SK-N-SH (cell line): ENCODE measurements around the gene ACACB. TPM values are rescaled to one million over a fixed set of nuclear protein-coding genes. Genes with fewer than 3 reads are reported as not detected.

ENCODE experiments used
- CTCF ChIA-PET: fragments of 300-600, 350-600 bp; formaldehyde crosslinking; extraction: SDS; loops from one replicate; lab custom pipeline; 2021; lab: Yijun Ruan, JAX
- POLR2A ChIA-PET: fragments of 350-600 bp; sonication (Branson Sonifier 250); formaldehyde crosslinking; extraction: SDS; loops from one replicate; lab custom pipeline; 2020; ENCODE audit warnings: antibody characterized with exemption, inconsistent platforms; lab: Yijun Ruan, JAX
- DNase-seq: peaks from one replicate; pipeline ENCODE4 v3.0.0; 2012
- H2AFZ ChIP-seq: fragments of 200-600 bp; sonication (generic); 2 replicates; pipeline ENCODE4 v1.8.1; 2016; ENCODE audit warnings: antibody characterized with exemption, mild to moderate bottlenecking, low read depth
- H3F3A ChIP-seq: fragments of 200-600 bp; sonication (generic); replicated peaks from 2 replicates; pipeline ENCODE3; 2016; ENCODE audit warnings: antibody characterized with exemption, mild to moderate bottlenecking; ENCODE audit not compliant: insufficient read depth
- H3K27ac ChIP-seq, 2 experiments: fragments of 200-500 bp in 1 of 2; fragments of 200-600 bp in 1 of 2; sonication (Bioruptor generic) in 1 of 2; sonication (generic), shearing (Covaris generic) in 1 of 2; 2 replicates each; pipeline versions ENCODE4 v1.5.1 to v1.6.1; 2014 to 2016; ENCODE audit warnings: low read depth in 2 of 2, inconsistent platforms in 1 of 2, low read length in 1 of 2, mild to moderate bottlenecking in 1 of 2, mixed read lengths in 1 of 2
- H3K27me3 ChIP-seq: fragments of 200-600 bp; sonication (generic), shearing (Covaris generic); 2 replicates; pipeline ENCODE4 v1.6.1; 2016; ENCODE audit warnings: mixed run types; ENCODE audit not compliant: insufficient read depth
- H3K36me3 ChIP-seq, 2 experiments: fragments of 200-500 bp in 1 of 2; fragments of 200-600 bp in 1 of 2; sonication (Bioruptor generic) in 1 of 2; sonication (generic) in 1 of 2; replicated peaks in 1 of 2; 2 replicates each; pipeline versions ENCODE3 to v1.5.1; 2014 to 2016; ENCODE audit warnings: low read length in 1 of 2, mild to moderate bottlenecking in 1 of 2; ENCODE audit not compliant: insufficient read depth in 2 of 2, control insufficient read depth in 1 of 2
- H3K4me1 ChIP-seq, 2 experiments: fragments of 200-500 bp in 1 of 2; fragments of 200-600 bp in 1 of 2; sonication (Bioruptor generic) in 1 of 2; sonication (generic), shearing (Covaris generic) in 1 of 2; 2 replicates each; pipeline versions ENCODE4 v1.5.1 to v1.6.1; 2014 to 2016; ENCODE audit warnings: low read depth in 1 of 2, low read length in 1 of 2, mixed run types in 1 of 2; ENCODE audit not compliant: insufficient read depth in 2 of 2, control insufficient read depth in 1 of 2
- H3K4me2 ChIP-seq: fragments of 200-600 bp; sonication (generic), shearing (Covaris generic); 2 replicates; pipeline ENCODE4 v1.6.1; 2017; ENCODE audit warnings: mixed run types
- H3K4me3 ChIP-seq, 2 experiments: fragments of 200-500 bp in 1 of 2; fragments of 200-600 bp in 1 of 2; sonication (Bioruptor generic) in 1 of 2; sonication (generic), shearing (Covaris generic) in 1 of 2; 2 replicates each; pipeline versions ENCODE4 v1.5.1 to v1.8.1; 2014 to 2016; ENCODE audit warnings: low read depth in 2 of 2, inconsistent platforms in 1 of 2, low read length in 1 of 2, mild to moderate bottlenecking in 1 of 2, mixed read lengths in 1 of 2, moderate library complexity in 1 of 2
- H3K79me2 ChIP-seq: fragments of 200-600 bp; sonication (generic); 2 replicates; pipeline ENCODE4 v1.8.1; 2017; ENCODE audit warnings: mild to moderate bottlenecking; ENCODE audit not compliant: insufficient read depth
- H3K9ac ChIP-seq: fragments of 200-600 bp; sonication (generic); 2 replicates; pipeline ENCODE4 v1.6.1; 2017; ENCODE audit warnings: mixed run types
- H3K9me2 ChIP-seq: fragments of 200-600 bp; sonication (generic); 2 replicates; pipeline ENCODE4 v1.6.1; 2017; ENCODE audit warnings: mixed run types
- H3K9me3 ChIP-seq: fragments of 200-600 bp; sonication (generic); 2 replicates; pipeline ENCODE4 v1.6.1; 2017; ENCODE audit warnings: mixed run types, mild to moderate bottlenecking, moderate library complexity
- H4K20me1 ChIP-seq: fragments of 200-600 bp; sonication (generic); 2 replicates; pipeline ENCODE4 v1.6.1; 2017; ENCODE audit warnings: mild to moderate bottlenecking, mixed run types; ENCODE audit not compliant: insufficient read depth
- CTCF ChIP-seq: fragments of 200-600 bp; sonication (generic); IDR thresholded peaks from 2 replicates; pipeline ENCODE4 v1.6.1; 2017; ENCODE audit warnings: antibody characterized with exemption, mild to moderate bottlenecking, moderate library complexity
- EP300 ChIP-seq, 2 experiments: IDR thresholded peaks; 2 replicates each; pipeline versions ENCODE4 v1.4.0 to v1.6.1; 2012; ENCODE audit warnings: borderline replicate concordance in 1 of 2, low read depth in 1 of 2, low read length in 1 of 2
- FOSL2 ChIP-seq: IDR thresholded peaks from 2 replicates; pipeline ENCODE4 v1.4.0; 2012; ENCODE audit warnings: low read depth, mild to moderate bottlenecking, moderate library complexity, borderline replicate concordance
- FOXJ3 ChIP-seq: sonication (generic); formaldehyde crosslinking; IDR thresholded peaks from 2 replicates; pipeline ENCODE4 v1.5.1; 2020; ENCODE audit warnings: mild to moderate bottlenecking, missing genetic modification reagents
- JUND ChIP-seq: IDR thresholded peaks from 2 replicates; pipeline ENCODE4 v1.4.0; 2012
- MEF2A ChIP-seq: IDR thresholded peaks from 2 replicates; pipeline ENCODE4 v1.4.0; 2012; ENCODE audit warnings: low read depth, borderline replicate concordance
- MXI1 ChIP-seq: IDR thresholded peaks from 2 replicates; pipeline ENCODE4 v1.6.1; 2012; ENCODE audit warnings: mild to moderate bottlenecking, low read depth, low read length, improper control_type of control experiment
- NFIC ChIP-seq: IDR thresholded peaks from 2 replicates; pipeline ENCODE4 v1.4.0; 2012; ENCODE audit warnings: borderline replicate concordance
- PBX3 ChIP-seq: IDR thresholded peaks from 2 replicates; pipeline ENCODE4; 2012
- RCOR1 ChIP-seq: fragments of 150-350 bp; IDR thresholded peaks from 2 replicates; pipeline ENCODE4 v1.6.1; 2017; ENCODE audit warnings: antibody characterized with exemption, low read length
- REST ChIP-seq: IDR thresholded peaks from 2 replicates; pipeline ENCODE4 v1.6.1; 2012; ENCODE audit warnings: mild to moderate bottlenecking, low read depth, low read length, moderate library complexity
- SMC3 ChIP-seq: IDR thresholded peaks from 2 replicates; pipeline ENCODE4 v1.6.1; 2012; ENCODE audit warnings: low read depth, low read length, improper control_type of control experiment
- TAF1 ChIP-seq: IDR thresholded peaks from 2 replicates; pipeline ENCODE4 v1.6.1; 2012; ENCODE audit warnings: low read depth, mild to moderate bottlenecking, low read length, moderate library complexity, borderline replicate concordance
- USF2 ChIP-seq: fragments of 150-350 bp; IDR thresholded peaks from 2 replicates; pipeline ENCODE4 v1.6.1; 2017; ENCODE audit warnings: antibody characterized with exemption, low read length, low read depth, borderline replicate concordance
- WGBS: methylation state at CpG from one replicate; pipeline ENCODE4 v1.1.6; 2017; ENCODE audit warnings: low lambda C conversion rate; 5-methylcytosine and 5-hydroxymethylcytosine counted together
- polyA plus RNA-seq, 3 experiments: library from polyadenylated mRNA; depleted of rRNA; stranded (reverse); fragments of >200 nt; gene quantifications; 2 replicates each; pipeline ENCODE4 v1.2.3, GENCODE V29; 2012

The ACACB gene
- polyA plus RNA-seq, 1 of the 3 experiments (the other 2 are of a cell fraction), result 6.1 TPM

GRCh38 chr12:109279525-109279924 is 163.1 kb downstream of the ACACB start (continued):
- TF ChIP-seq TAF1 (no peak), NFIC (no peak), REST (no peak), MXI1 (no peak), JUND (no peak), EP300 (IDR thresholded peaks at IDR 0.05; ENCODE audit: borderline replicate concordance in 1 of 2, low read depth in 1 of 2, low read length in 1 of 2) (no peak), SMC3 (no peak), FOSL2 (no peak), MEF2A (no peak)

GRCh38 chr12:109281452-109281851 is 165.1 kb downstream of the ACACB start:
- WGBS, result 90% methylated on average over 7 of the region's 17 CpGs
- H3K79me2 ChIP-seq, result no peaks in the 10 kb centered on the region
- H3K4me3 ChIP-seq, result no peak overlapping the region
- no peaks in the 10 kb centered on the region for H3K27me3 ChIP-seq
- no peak overlapping the region for H2AFZ ChIP-seq
- no peaks in the 10 kb centered on the region for H3K9me2 ChIP-seq
- H3F3A ChIP-seq, result no peaks in the 10 kb centered on the region
- H3K9me3 ChIP-seq, result no peaks in the 10 kb centered on the region
- DNase-seq, result no peak
- no peak overlapping the region for H3K4me2 ChIP-seq
- H3K9ac ChIP-seq, result no peak overlapping the region
- TF ChIP-seq USF2 (no peak), SMC3 (no peak), EP300 (IDR thresholded peaks at IDR 0.05; ENCODE audit: borderline replicate concordance in 1 of 2, low read depth in 1 of 2, low read length in 1 of 2) (no peak), RCOR1 (no peak), CTCF (no peak), FOXJ3 (CRISPR knock-in tag) (no peak), PBX3 (no peak), JUND (no peak)
- H3K36me3 ChIP-seq, result no peaks in the 10 kb centered on the region
- ChIA-PET POLR2A (no interaction called here), CTCF (interaction anchor here (0.7 to 1.5 kb wide), 2 partner anchors 17 to 170 kb away, joined by 3 to 5 read pairs; no protein-coding TSS in a partner anchor)
- no peaks in the 10 kb centered on the region for H4K20me1 ChIP-seq
- H3K27ac ChIP-seq, result no peak overlapping the region
- H3K4me1 ChIP-seq, result peaks cover 0 to 10% of the 10 kb centered on the region in 2 experiments; a peak in 1 of 4 replicates
